Activated CD4-positive, alpha-beta T cell treated with anti-CD3 and anti-CD28 coated beads for 48 hours (primary cell): ENCODE data around the gene PLCG1.

Experiments
- DNase-seq: peaks from one replicate; pipeline ENCODE4 v3.0.0-alpha.2; 2020

PLCG1 gene

DNA sequence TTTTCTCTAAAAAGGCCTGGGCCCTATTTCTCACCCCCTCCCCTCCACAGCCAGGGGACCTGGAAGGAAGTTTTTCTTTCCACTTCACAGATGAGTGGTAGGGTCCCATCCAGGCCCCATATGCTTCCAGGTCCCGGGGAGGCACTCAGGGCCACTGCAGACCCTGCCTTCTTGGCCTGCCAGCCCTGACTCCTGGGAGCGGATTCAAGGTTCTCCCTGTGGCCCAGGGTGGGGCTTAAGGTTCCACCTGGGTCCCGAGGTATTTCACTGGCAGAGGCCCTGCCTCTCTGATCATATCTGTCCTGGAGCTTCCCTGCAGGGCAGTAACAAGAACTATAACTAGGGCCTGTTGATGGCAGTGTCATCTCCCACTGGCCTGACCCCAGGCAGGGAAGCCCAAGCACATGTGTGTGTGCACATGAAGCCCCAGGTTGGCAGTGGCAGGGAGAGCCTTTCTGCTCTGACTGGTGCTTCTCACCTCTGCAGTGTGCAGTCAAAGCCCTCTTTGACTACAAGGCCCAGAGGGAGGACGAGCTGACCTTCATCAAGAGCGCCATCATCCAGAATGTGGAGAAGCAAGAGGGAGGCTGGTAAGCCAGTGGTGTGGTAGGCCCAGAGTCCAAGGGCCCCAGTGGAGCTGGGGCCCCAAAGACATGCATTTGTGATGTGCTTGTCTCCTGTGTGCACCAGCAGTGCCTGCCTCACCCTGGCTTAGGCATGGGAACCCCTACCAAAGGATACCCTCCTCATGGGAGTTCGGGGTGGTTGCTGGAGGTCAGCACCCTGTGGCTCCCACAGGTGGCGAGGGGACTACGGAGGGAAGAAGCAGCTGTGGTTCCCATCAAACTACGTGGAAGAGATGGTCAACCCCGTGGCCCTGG, 31.2 kb downstream of the PLCG1 start:
- DNase-seq, result no peak

DNA sequence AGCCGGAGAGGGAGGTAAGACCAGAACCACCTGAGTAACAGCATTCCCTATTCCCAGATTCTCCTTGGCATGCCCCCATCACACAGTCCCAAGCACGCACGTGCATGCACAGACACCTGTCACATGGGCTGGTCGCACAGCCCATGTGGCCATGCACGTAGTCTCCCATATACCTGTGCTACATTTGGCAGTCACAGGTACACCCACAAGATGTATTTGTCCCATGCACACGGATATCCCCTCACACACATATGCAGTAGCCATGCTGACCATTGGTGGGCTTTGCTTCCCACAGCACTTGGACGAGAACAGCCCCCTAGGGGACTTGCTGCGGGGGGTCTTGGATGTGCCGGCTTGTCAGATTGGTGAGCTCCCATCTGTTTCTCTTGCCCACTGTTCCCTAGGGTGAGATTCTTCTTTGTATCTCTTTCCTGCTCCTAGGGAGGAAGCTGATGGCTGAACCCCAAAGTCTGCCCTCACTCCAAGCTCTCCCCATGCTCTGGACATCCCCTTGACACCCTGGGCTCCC, 31.9 kb downstream of the PLCG1 start:
- no peak for DNase-seq

DNA sequence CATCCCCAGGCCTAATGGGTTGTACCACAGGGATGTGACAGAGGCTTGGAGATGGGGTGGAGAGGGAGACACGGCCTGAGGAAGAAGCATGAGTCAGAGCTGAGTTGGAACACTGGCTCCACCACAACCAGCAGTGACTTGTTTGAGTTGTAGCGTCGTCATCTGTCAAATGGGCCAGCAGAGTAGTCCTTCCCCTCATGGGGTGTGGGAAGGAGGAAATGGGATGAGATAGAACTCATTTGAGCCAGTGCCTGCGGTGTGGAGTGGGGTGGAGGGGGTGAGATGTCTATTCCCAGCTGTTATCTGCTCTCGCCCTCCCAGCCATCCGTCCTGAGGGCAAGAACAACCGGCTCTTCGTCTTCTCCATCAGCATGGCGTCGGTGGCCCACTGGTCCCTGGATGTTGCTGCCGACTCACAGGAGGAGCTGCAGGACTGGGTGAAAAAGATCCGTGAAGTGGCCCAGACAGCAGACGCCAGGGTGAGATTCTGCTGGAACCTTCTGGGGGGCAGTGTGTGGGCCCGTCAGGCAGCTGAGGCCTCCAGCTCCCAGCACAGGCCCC, 32.5 kb downstream of the PLCG1 start:
- no peak for DNase-seq

- DNase-seq, result no peak
Measured at GRCh38 chr20:41170386-41171105, 33.2 kb downstream of the PLCG1 start.

GRCh38 chr20:41171736-41172295, 34.5 kb downstream of the PLCG1 start:
- no peak for DNase-seq

DNA sequence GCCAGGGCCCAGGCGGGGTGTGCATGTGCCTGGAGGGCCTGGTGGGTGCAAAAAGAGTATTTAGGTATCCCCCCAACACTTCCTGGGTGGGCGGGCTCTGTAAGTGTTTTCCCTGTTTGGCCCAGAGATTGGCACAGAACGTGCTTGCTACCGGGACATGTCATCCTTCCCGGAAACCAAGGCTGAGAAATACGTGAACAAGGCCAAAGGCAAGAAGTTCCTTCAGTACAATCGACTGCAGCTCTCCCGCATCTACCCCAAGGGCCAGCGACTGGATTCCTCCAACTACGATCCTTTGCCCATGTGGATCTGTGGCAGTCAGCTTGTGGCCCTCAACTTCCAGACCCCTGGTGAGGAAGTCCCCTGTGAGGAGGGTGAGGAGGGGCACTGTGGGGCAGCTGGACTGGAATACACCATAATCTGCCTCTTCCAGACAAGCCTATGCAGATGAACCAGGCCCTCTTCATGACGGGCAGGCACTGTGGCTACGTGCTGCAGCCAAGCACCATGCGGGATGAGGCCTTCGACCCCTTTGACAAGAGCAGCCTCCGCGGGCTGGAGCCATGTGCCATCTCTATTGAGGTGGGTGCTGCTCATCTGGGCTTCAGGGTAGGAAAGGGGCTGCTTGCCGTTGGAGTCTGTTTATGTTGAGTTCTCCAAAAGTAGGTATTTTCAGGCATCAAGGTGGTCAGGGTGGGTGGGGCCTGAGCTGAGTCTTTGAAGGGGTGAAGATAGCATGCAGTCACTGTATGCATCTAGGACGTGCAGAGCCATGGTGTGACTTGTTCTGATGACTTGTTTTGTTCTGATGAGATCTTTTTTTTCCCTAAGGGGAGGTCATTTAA, 35.2 kb downstream of the PLCG1 start:
- DNase-seq, result peak; percentile 1

DNA sequence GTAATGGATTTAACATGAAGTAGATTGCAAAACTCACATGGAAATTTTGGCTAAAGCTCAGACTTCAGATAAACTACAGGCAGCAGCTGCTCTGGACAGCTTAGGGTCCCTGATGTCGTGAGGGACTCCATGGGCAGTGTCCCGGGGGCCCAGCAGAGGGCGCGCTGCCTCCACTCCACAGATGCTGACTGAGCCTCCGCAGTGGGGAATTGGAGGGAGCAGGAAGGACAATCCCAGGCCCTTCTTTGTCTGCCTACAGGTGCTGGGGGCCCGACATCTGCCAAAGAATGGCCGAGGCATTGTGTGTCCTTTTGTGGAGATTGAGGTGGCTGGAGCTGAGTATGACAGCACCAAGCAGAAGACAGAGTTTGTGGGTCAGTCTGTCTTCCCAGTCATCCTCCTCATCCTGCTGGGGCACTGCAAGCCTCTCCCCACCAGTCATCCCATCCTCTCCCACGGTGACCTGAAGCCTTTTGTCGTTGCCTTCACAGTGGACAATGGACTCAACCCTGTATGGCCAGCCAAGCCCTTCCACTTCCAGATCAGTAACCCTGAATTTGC, 35.9 kb downstream of the PLCG1 start:
- DNase-seq, result peak; percentile 75

- DNase-seq, result no peak
Measured at GRCh38 chr20:41173791-41174341, 36.5 kb downstream of the PLCG1 start.

- DNase-seq, result no peak
Measured at GRCh38 chr20:41174373-41174772, 37.0 kb downstream of the PLCG1 start.

DNA sequence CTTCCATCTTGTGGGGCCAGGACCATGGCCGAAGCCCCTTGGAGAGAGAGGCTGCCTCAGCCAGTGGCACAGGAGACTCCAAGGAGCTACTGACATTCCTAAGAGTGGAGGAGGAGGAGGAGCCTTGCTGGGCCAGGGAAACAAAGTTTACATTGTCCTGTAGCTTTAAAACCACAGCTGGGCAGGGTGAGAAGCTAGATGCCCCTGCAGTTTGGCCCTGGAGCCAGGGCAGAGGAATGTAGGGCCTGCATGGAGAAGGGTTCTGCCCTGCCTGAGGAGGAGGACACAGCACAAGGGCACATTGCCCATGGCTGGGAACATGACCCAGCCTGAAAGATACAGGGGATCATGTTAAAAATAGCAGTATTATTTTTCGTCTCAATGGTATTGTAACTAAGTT, 37.4 kb downstream of the PLCG1 start:
- DNase-seq, result no peak

- DNase-seq, result no peak
Measured at GRCh38 chr20:41175201-41175651, 37.9 kb downstream of the PLCG1 start.

- no peak for DNase-seq
Measured at GRCh38 chr20:41175727-41176330, 38.5 kb downstream of the PLCG1 start.

- no peak for DNase-seq
Measured at GRCh38 chr20:41176711-41177552, 39.6 kb downstream of the PLCG1 start.

- no peak for DNase-seq
Measured at GRCh38 chr20:41177636-41178035, 40.3 kb downstream of the PLCG1 start.

- DNase-seq, result no peak
Measured at GRCh38 chr20:41178495-41178894, 41.2 kb downstream of the PLCG1 start.

GRCh38 chr20:41178904-41179432, 41.6 kb downstream of the PLCG1 start:
- no peak for DNase-seq

DNA sequence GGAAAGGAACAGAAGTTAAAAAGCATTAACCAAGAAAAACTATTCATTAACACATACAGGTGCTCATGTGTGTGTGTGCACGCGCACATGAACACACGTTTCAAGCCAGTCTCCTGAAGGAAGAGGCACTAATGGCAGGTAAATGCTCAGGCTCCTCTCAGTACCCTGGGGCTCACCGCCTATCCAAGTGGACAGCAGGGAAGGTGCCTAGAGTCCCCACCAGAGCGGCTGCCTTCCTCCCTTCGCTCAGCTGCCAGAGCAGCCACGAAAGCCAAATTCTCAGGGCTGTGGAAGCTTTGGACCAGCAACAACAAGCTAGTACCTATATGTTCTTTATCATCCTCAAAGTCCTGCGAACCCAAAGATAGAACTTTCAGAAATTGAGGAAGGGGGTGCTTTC, 42.6 kb downstream of the PLCG1 start:
- DNase-seq, result no peak

GRCh38 chr20:41180599-41181333, 43.4 kb downstream of the PLCG1 start:
- no peak for DNase-seq

DNA sequence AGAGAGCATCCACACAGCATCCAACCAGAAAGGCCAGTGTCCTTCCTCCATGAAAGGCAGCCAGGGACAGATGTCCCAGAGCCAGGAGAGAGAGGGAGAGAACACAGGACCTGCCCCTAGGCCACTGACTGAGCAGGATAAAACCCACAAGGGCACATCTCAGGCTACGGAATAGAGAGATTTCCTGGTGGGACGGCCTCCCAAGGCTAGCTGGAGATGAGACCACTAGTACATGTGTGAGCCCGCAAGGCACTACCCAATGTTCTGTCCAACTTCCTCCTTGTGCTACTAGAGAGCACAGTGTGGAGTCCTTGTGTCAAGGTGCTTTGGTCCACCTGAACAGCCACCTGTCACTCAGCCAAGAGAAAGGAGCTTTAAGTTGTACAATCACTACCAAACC, 44.2 kb downstream of the PLCG1 start:
- no peak for DNase-seq
